NB4 (cell line): ENCODE results near the gene RAB11B.

Source experiments
- POLR2A ChIP-seq: IDR thresholded peaks from 2 replicates; pipeline ENCODE4 v1.6.1; 2011; ENCODE audit warnings: mild to moderate bottlenecking; ENCODE audit not compliant: insufficient read length; ENCODE audit errors: extremely low read depth
- TF ChIP-seq, protein P1 (sequence below): IDR thresholded peaks from one replicate; pipeline ENCODE4 v1.5.1; 2012; ENCODE audit warnings: low read depth, low read length

DNA sequence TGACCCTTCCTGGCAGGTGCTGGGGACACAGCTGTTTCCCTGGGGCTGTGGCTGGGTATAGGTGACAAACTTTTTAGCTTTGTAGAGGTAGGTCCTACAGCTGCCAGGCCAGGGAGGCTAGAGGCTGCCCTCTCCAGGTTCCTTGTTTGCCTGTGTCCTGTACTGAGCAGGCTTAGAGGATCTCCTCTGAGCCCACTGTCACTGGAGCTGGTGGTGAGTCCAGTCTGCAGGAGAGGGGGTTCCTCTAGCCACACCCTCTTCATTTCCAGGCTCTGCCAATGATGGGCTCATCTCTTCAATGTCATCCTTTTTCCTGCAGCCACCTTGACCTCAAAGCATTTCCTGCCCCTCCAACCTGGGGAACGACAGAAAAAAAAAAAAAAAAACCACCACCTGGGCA lies 12.6 kb upstream of the RAB11B start:
- TF ChIP-seq, protein P1, sequence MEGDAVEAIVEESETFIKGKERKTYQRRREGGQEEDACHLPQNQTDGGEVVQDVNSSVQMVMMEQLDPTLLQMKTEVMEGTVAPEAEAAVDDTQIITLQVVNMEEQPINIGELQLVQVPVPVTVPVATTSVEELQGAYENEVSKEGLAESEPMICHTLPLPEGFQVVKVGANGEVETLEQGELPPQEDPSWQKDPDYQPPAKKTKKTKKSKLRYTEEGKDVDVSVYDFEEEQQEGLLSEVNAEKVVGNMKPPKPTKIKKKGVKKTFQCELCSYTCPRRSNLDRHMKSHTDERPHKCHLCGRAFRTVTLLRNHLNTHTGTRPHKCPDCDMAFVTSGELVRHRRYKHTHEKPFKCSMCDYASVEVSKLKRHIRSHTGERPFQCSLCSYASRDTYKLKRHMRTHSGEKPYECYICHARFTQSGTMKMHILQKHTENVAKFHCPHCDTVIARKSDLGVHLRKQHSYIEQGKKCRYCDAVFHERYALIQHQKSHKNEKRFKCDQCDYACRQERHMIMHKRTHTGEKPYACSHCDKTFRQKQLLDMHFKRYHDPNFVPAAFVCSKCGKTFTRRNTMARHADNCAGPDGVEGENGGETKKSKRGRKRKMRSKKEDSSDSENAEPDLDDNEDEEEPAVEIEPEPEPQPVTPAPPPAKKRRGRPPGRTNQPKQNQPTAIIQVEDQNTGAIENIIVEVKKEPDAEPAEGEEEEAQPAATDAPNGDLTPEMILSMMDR: no peak
- TF ChIP-seq POLR2A: no peak
